H1 (cell line): Measurements from ENCODE around the gene ZNF526. TPM values are rescaled to one million over a fixed set of nuclear protein-coding genes. Genes with fewer than 3 reads are reported as not detected.

ENCODE experiments used
- CEBPB ChIP-seq: IDR thresholded peaks from 2 replicates; pipeline ENCODE4 v1.6.1; 2012; ENCODE audit warnings: low read depth, low read length
- EP300 ChIP-seq, 2 experiments: IDR thresholded peaks; 1 replicate in 1 of 2; 2 replicates in 1 of 2; pipeline ENCODE4 v1.6.1; 2011 to 2012; ENCODE audit warnings: low read depth in 2 of 2, low read length in 2 of 2, mild to moderate bottlenecking in 2 of 2, borderline replicate concordance in 1 of 2, inconsistent platforms in 1 of 2, moderate library complexity in 1 of 2
- JUN ChIP-seq: IDR thresholded peaks from 2 replicates; pipeline ENCODE4 v1.6.1; 2011; ENCODE audit warnings: low read depth, mild to moderate bottlenecking, improper control_type of control experiment, low read length
- JUND ChIP-seq: IDR thresholded peaks from 2 replicates; pipeline ENCODE4 v1.6.1; 2011; ENCODE audit warnings: mild to moderate bottlenecking, improper control_type of control experiment, low read length
- KDM1A ChIP-seq: fragments of 200-600, 300-600 bp; sonication (generic); IDR thresholded peaks from 2 replicates; pipeline ENCODE4 v1.7.1; 2016; ENCODE audit warnings: mild to moderate bottlenecking, low read length, borderline replicate concordance
- MAFK ChIP-seq: IDR thresholded peaks from 2 replicates; pipeline ENCODE4 v1.6.1; 2012; ENCODE audit warnings: low read depth, mild to moderate bottlenecking, improper control_type of control experiment, low read length
- NRF1 ChIP-seq: IDR thresholded peaks from 2 replicates; pipeline ENCODE4 v1.6.1; 2011; ENCODE audit warnings: mild to moderate bottlenecking, low read depth, low read length, improper control_type of control experiment
- POLR2AphosphoS5 ChIP-seq: IDR thresholded peaks from 2 replicates; pipeline ENCODE4 v1.6.1; 2011; ENCODE audit warnings: low read depth, low read length
- RAD21 ChIP-seq, 2 experiments: IDR thresholded peaks in 1 of 2; conservative IDR thresholded peaks in 1 of 2; 2 replicates each; pipeline ENCODE4 v1.6.1; 2011; ENCODE audit warnings: low read depth in 2 of 2, low read length in 2 of 2, improper control_type of control experiment in 1 of 2, inconsistent platforms in 1 of 2, mild to moderate bottlenecking in 1 of 2, moderate library complexity in 1 of 2
- RNF2 ChIP-seq: fragments of 200-900, 300-1000 bp; sonication (generic); IDR thresholded peaks from 2 replicates; pipeline ENCODE4 v1.7.1; 2016; ENCODE audit warnings: borderline replicate concordance, low read depth, mild to moderate bottlenecking, antibody characterized with exemption, low read length; ENCODE audit not compliant: poor library complexity, severe bottlenecking; ENCODE audit errors: missing control alignments
- SAP30 ChIP-seq: fragments of 300-600 bp; sonication (generic); IDR thresholded peaks from 2 replicates; pipeline ENCODE4 v1.7.1; 2012; ENCODE audit warnings: low read length, moderate library complexity, mild to moderate bottlenecking, inconsistent platforms; ENCODE audit not compliant: insufficient read depth, insufficient replicate concordance
- SIN3A ChIP-seq, 2 experiments: IDR thresholded peaks in 1 of 2; conservative IDR thresholded peaks in 1 of 2; 2 replicates each; pipeline ENCODE4 v1.6.1; 2011 to 2012; ENCODE audit warnings: low read length in 2 of 2, improper control_type of control experiment in 1 of 2, low read depth in 1 of 2, mild to moderate bottlenecking in 1 of 2
- TBP ChIP-seq: IDR thresholded peaks from 2 replicates; pipeline ENCODE4 v1.6.1; 2011; ENCODE audit warnings: low read depth, low read length, improper control_type of control experiment
- TCF12 ChIP-seq: IDR thresholded peaks from 2 replicates; pipeline ENCODE4 v1.6.1; 2011; ENCODE audit warnings: low read depth, mild to moderate bottlenecking, low read length
- TEAD4 ChIP-seq: IDR thresholded peaks from 2 replicates; pipeline ENCODE4 v1.6.1; 2012; ENCODE audit warnings: low read depth, low read length, inconsistent platforms, mixed read lengths
- YY1 ChIP-seq: IDR thresholded peaks from 2 replicates; pipeline ENCODE4 v1.6.1; 2011; ENCODE audit warnings: low read depth, mild to moderate bottlenecking, low read length
- ZNF274 ChIP-seq: IDR thresholded peaks from 2 replicates; pipeline ENCODE4 v1.7.0; 2012; ENCODE audit warnings: low read length, borderline replicate concordance; ENCODE audit errors: extremely low read depth
- polyA plus RNA-seq, 7 experiments: library from polyadenylated mRNA; depleted of rRNA in 3 of 7; stranded (reverse) in 5 of 7; unstranded in 2 of 7; fragments of >200 nt in 5 of 7; fragments of 200-250 nt in 2 of 7; gene quantifications; 1 replicate in 5 of 7; 2 replicates in 1 of 7; 4 replicates in 1 of 7; pipeline versions ENCODE4 v1.2.1 to v1.2.3, GENCODE V29; 2011 to 2013; ENCODE audit warnings: missing spikeins in 2 of 7, mixed read lengths in 2 of 7
- total RNA-seq: library from RNA; stranded (reverse); fragmentation: NEBNext Ultra II Directional; extraction: Animal tissue kit (Norgen Biotek cat#: 25700); gene quantifications from 2 replicates; pipeline ENCODE4 v1.2.1, GENCODE V29; 2021
- TF ChIP-seq, protein P1 (sequence below), 3 experiments: IDR thresholded peaks; 1 replicate in 2 of 3; 2 replicates in 1 of 3; pipeline versions ENCODE4 v1.5.1 to v1.6.1; 2011; ENCODE audit warnings: low read length in 3 of 3, mild to moderate bottlenecking in 3 of 3, inconsistent platforms in 2 of 3, low read depth in 1 of 3, moderate library complexity in 1 of 3; ENCODE audit not compliant: insufficient read depth in 1 of 3; ENCODE audit errors: control extremely low read depth in 1 of 3

Gene ZNF526
- total and polyA plus RNA-seq, 2 of the 8 experiments (the other 6 are each of a cell fraction or from before 2014, with no cell fraction given) = 8.4 to 14.1 TPM

DNA sequence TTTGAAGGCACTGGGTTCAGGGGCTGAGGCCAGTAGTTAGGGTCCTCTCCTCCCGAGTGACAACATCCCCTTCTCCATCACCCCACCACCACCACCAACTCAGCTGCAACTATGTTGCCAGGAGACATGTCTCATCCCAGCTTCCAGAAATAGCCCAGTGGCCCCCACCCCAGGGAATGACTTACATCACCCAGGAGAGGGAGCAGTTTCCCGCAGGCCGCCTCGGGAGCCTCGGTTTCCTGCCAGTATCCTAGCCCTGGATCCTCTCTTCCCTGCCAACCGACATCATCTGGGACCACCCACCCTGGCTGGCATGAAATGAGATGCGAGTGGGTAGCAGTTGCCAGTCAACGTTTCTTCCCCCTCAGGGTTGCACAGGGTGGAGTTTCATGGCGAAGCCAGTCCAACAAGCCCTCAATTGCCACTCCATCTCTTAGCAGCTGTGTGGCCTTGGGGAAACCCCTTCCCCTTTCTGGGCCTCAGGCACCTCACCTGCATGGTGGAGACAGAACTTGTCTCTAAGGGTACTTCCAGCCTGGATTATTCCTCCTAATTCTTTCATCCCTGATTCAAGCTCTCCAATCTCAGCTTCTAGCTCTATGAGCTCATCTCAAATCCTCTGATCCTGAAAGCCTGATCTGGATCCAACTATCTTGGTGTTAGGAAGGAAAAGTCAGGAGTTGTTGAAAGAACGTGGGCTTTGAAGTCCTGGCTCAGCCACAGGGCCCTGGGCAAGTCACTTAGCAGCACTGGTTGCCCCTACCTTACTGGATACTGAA lies 26.2 kb downstream of the ZNF526 start (continued):
- TF ChIP-seq, protein P1, sequence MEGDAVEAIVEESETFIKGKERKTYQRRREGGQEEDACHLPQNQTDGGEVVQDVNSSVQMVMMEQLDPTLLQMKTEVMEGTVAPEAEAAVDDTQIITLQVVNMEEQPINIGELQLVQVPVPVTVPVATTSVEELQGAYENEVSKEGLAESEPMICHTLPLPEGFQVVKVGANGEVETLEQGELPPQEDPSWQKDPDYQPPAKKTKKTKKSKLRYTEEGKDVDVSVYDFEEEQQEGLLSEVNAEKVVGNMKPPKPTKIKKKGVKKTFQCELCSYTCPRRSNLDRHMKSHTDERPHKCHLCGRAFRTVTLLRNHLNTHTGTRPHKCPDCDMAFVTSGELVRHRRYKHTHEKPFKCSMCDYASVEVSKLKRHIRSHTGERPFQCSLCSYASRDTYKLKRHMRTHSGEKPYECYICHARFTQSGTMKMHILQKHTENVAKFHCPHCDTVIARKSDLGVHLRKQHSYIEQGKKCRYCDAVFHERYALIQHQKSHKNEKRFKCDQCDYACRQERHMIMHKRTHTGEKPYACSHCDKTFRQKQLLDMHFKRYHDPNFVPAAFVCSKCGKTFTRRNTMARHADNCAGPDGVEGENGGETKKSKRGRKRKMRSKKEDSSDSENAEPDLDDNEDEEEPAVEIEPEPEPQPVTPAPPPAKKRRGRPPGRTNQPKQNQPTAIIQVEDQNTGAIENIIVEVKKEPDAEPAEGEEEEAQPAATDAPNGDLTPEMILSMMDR (IDR thresholded peaks at IDR 0.05; ENCODE audit: control extremely low read depth in 1 of 3, insufficient read depth in 1 of 3, low read depth in 1 of 3, low read length in 3 of 3) = peak; percentile 60 to 71 (median 66)
- TF ChIP-seq SIN3A (conservative IDR thresholded peaks at IDR 0.05 in 1 of 2, IDR thresholded peaks at IDR 0.05 in 1 of 2; ENCODE audit: low read depth in 1 of 2, low read length in 2 of 2) (peak in 1 of 2 experiments; percentile 76; a peak in 2 of 4 replicates), KDM1A (no peak), ZNF274 (no peak), RNF2 (no peak), TCF12 (no peak), CEBPB (peak; percentile 39; the same call in 1 of the 2 replicates), YY1 (0 out of 2 replicates have a peak, but pooled peaks have one; percentile 34), SAP30 (no peak), RAD21 (IDR thresholded peaks at IDR 0.05 in 1 of 2, conservative IDR thresholded peaks at IDR 0.05 in 1 of 2; ENCODE audit: low read depth in 2 of 2, low read length in 2 of 2) (peak; percentile 72 to 75), EP300 (IDR thresholded peaks at IDR 0.05; ENCODE audit: borderline replicate concordance in 1 of 2, low read depth in 2 of 2, low read length in 2 of 2) (no peak), TEAD4 (no peak), JUND (peak; percentile 28; the same call in 1 of the 2 replicates), JUN (no peak), NRF1 (no peak), TBP (no peak), POLR2AphosphoS5 (no peak), MAFK (no peak)
